ENCODE measurements around the gene RWDD3. TPM values are rescaled to one million over a fixed set of nuclear protein-coding genes. Genes with fewer than 3 reads are reported as not detected.

The RWDD3 gene
- total and polyA plus RNA-seq, 4 donors, result 8.0 to 39.9 (median 13.4) TPM

DNA sequence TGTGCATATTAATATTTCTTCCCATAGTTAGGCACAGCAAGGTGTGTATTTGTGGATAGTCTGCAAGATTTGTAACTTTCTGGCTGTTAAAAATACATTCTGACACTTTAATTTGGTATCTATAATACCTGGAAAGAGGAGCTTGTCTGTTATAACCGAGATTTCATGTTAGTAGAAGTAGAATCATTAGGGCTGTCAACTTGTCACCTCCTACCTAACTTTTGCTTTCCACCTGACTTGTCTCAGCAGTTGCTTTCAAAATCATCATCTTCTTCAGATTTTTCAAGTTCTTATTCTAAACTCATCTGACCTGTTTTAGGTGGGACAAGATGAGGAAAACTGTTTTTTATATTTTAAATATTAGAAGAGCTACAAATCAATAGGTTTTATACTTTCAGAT, 11.0 kb downstream of the RWDD3 start:
- Histone ChIP-seq H3K27ac (ENCODE audit: low read depth in 1 of 2, low read length in 1 of 2) (no peak overlapping the region), H3K27me3 (ENCODE audit: control insufficient read depth in 3 of 3, insufficient read depth in 3 of 3, low read length in 2 of 3) (no peaks in the 10 kb centered on the region), H3K36me3 (ENCODE audit: control insufficient read depth in 4 of 4, insufficient read depth in 4 of 4, low read length in 4 of 4) (peaks cover 6 to 27% (median 14%) of the 10 kb centered on the region in 4 donors), H3K4me1 (ENCODE audit: control insufficient read depth in 5 of 5, insufficient read depth in 5 of 5, low read length in 5 of 5) (peaks cover 0 to 9% (median 0%) of the 10 kb centered on the region in 5 donors), H3K4me3 (no peak overlapping the region), H3K9ac (ENCODE audit: insufficient read depth in 1 of 2, low read length in 2 of 2) (no peak overlapping the region), H3K9me3 (ENCODE audit: control insufficient read depth in 4 of 4, insufficient read depth in 3 of 4, low read length in 3 of 4) (peaks cover 0 to 10% (median under 1%) of the 10 kb centered on the region in 4 donors)
- ATAC-seq (ENCODE audit: insufficient read depth, low FRiP score) (no peak), DNase-seq (no peak)
- TF ChIP-seq, protein P1, sequence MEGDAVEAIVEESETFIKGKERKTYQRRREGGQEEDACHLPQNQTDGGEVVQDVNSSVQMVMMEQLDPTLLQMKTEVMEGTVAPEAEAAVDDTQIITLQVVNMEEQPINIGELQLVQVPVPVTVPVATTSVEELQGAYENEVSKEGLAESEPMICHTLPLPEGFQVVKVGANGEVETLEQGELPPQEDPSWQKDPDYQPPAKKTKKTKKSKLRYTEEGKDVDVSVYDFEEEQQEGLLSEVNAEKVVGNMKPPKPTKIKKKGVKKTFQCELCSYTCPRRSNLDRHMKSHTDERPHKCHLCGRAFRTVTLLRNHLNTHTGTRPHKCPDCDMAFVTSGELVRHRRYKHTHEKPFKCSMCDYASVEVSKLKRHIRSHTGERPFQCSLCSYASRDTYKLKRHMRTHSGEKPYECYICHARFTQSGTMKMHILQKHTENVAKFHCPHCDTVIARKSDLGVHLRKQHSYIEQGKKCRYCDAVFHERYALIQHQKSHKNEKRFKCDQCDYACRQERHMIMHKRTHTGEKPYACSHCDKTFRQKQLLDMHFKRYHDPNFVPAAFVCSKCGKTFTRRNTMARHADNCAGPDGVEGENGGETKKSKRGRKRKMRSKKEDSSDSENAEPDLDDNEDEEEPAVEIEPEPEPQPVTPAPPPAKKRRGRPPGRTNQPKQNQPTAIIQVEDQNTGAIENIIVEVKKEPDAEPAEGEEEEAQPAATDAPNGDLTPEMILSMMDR (IDR thresholded peaks at IDR 0.05; ENCODE audit: control extremely low read depth, extremely low read depth), result no peak
- WGBS, 2 donors, result 75 to 84% methylated on average over 1 of the region's 1 CpG

DNA sequence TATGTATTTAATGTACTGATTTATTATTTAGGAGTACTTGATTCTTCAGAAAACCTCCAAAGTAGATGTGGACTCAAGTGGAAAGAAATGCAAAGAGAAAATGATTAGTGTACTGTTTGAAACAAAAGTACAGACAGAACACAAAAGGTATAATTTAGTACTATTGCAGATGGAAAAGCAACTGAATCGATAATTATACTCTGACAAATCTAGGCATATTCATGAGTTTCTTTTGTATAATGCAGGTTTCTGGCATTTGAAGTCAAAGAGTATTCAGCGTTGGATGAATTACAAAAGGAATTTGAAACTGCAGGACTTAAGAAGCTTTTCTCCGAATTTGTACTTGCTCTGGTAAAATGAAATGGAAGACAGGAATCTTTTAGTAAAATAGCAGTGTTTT, 12.5 kb downstream of the RWDD3 start:
- peaks cover 0 to 12% (median 0%) of the 10 kb centered on the region in 5 donors for H3K4me1 ChIP-seq (ENCODE audit: control insufficient read depth in 5 of 5, insufficient read depth in 5 of 5, low read length in 5 of 5)
- no peak overlapping the region for H3K27ac ChIP-seq (ENCODE audit: low read depth in 1 of 2, low read length in 1 of 2)
- no peak overlapping the region for H3K9ac ChIP-seq (ENCODE audit: insufficient read depth in 1 of 2, low read length in 2 of 2)
- TF ChIP-seq, protein P1 (IDR thresholded peaks at IDR 0.05; ENCODE audit: control extremely low read depth, extremely low read depth), result no peak
- H3K9me3 ChIP-seq (ENCODE audit: control insufficient read depth in 4 of 4, insufficient read depth in 3 of 4, low read length in 3 of 4), result peaks cover 0 to 4% (median under 1%) of the 10 kb centered on the region in 4 donors
- 94 to 96% methylated on average over 3 of the region's 3 CpGs for WGBS, 2 donors
- DNase-seq, result no peak
- H3K4me3 ChIP-seq, result no peak overlapping the region
- no peaks in the 10 kb centered on the region for H3K27me3 ChIP-seq (ENCODE audit: control insufficient read depth in 3 of 3, insufficient read depth in 3 of 3, low read length in 2 of 3)
- H3K36me3 ChIP-seq (ENCODE audit: control insufficient read depth in 4 of 4, insufficient read depth in 4 of 4, low read length in 4 of 4), result peaks cover 6 to 15% (median 8%) of the 10 kb centered on the region in 4 donors
- no peak for ATAC-seq (ENCODE audit: insufficient read depth, low FRiP score)

DNA sequence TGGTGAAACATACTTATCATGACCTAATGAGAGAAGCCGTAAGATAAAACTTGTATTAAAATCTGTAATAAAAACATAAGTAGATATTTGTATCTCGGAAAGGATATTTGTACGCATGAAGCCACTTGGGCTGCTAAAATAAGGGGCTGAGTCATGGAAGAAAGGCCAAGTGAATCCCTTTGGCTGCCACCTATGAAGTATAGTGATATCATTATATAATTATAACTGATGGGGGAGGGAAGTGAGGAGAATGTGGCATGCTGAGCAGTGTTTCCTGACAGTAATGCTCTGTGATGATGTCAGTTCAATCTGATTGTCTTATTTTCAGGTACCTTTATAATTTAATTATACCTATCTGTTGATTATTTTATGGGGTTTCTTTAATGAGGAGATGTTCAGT, 13.6 kb downstream of the RWDD3 start:
- Histone ChIP-seq H3K4me3 (no peak overlapping the region), H3K9me3 (ENCODE audit: control insufficient read depth in 4 of 4, insufficient read depth in 3 of 4, low read length in 3 of 4) (no peaks in the 10 kb centered on the region), H3K36me3 (ENCODE audit: control insufficient read depth in 4 of 4, insufficient read depth in 4 of 4, low read length in 4 of 4) (peaks cover 4 to 12% (median 5%) of the 10 kb centered on the region in 4 donors), H3K27ac (ENCODE audit: low read depth in 1 of 2, low read length in 1 of 2) (no peak overlapping the region), H3K4me1 (ENCODE audit: control insufficient read depth in 5 of 5, insufficient read depth in 5 of 5, low read length in 5 of 5) (peaks cover 0 to 12% (median 0%) of the 10 kb centered on the region in 5 donors), H3K27me3 (ENCODE audit: control insufficient read depth in 3 of 3, insufficient read depth in 3 of 3, low read length in 2 of 3) (no peaks in the 10 kb centered on the region), H3K9ac (ENCODE audit: insufficient read depth in 1 of 2, low read length in 2 of 2) (no peak overlapping the region)
- no peak for ATAC-seq (ENCODE audit: insufficient read depth, low FRiP score)
- 97 to 98% methylated on average over 3 of the region's 3 CpGs for WGBS, 2 donors
- TF ChIP-seq, protein P1 (IDR thresholded peaks at IDR 0.05; ENCODE audit: control extremely low read depth, extremely low read depth), result no peak
- no peak for DNase-seq

DNA sequence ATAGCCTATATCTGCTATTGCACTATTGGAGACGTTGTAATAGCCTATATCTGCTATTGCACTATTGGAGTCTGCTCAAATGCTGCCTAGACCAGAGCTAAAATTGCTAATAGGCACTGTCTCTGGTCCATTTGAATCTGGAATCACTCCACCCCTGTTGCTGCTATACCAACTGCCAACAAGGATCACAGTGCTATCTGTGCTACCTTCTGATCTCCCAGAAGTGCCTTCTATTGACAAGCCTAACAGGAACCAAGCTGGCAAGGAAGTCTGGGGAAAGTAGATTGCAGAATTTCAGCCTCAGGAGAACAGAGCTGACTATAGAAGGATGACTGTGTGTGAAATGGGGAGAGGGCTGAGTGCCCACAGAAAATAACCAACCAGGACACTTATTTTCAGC, 15.9 kb downstream of the RWDD3 start:
- Histone ChIP-seq H3K36me3 (ENCODE audit: control insufficient read depth in 4 of 4, insufficient read depth in 4 of 4, low read length in 4 of 4) (peaks cover 0 to 10% (median 3%) of the 10 kb centered on the region in 4 donors), H3K27ac (ENCODE audit: low read depth in 1 of 2, low read length in 1 of 2) (no peak overlapping the region), H3K4me1 (ENCODE audit: control insufficient read depth in 5 of 5, insufficient read depth in 5 of 5, low read length in 5 of 5) (peaks cover 0 to 5% (median 0%) of the 10 kb centered on the region in 5 donors), H3K9ac (ENCODE audit: insufficient read depth in 1 of 2, low read length in 2 of 2) (no peak overlapping the region), H3K27me3 (ENCODE audit: control insufficient read depth in 3 of 3, insufficient read depth in 3 of 3, low read length in 2 of 3) (no peaks in the 10 kb centered on the region), H3K9me3 (ENCODE audit: control insufficient read depth in 4 of 4, insufficient read depth in 3 of 4, low read length in 3 of 4) (no peaks in the 10 kb centered on the region), H3K4me3 (no peak overlapping the region)
- ATAC-seq (ENCODE audit: insufficient read depth, low FRiP score) (no peak), DNase-seq (no peak)
- TF ChIP-seq, protein P1 (IDR thresholded peaks at IDR 0.05; ENCODE audit: control extremely low read depth, extremely low read depth), result no peak
- WGBS, 2 donors, result 23 to 67% methylated on average over 1 of the region's 1 CpG

Data from lung (tissue), 12 donors.